Panc1 (cell line): ENCODE results near the gene DCAF8.

Source experiments
- POLR2AphosphoS5 ChIP-seq: IDR thresholded peaks from 2 replicates; pipeline ENCODE4 v1.6.1; 2012; ENCODE audit warnings: mild to moderate bottlenecking, low read depth, low read length, moderate library complexity
- TF ChIP-seq, protein P1 (sequence below): fragments of 450-650 bp; IDR thresholded peaks from 2 replicates; pipeline ENCODE4 v1.5.1; 2017; ENCODE audit warnings: mild to moderate bottlenecking

DNA sequence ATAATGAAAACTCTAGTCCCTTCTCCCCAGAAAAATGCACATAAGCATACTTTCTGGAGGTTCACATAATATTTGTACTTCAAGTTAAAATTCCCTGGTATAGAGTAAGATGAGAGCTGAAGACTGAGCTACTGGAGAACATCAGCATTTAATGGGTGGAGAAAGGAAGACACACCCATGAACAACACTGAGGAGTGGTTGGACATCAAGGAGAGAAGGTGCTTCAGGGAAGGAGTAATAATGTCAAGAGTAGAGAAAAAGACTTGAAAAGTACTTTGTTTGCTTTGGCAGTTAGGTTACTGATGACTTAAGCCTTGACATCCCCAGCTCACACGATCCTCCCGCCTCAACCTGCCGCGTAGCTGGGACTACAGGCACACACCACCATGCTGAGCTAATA, 35.3 kb downstream of the DCAF8 start:
- TF ChIP-seq, protein P1, sequence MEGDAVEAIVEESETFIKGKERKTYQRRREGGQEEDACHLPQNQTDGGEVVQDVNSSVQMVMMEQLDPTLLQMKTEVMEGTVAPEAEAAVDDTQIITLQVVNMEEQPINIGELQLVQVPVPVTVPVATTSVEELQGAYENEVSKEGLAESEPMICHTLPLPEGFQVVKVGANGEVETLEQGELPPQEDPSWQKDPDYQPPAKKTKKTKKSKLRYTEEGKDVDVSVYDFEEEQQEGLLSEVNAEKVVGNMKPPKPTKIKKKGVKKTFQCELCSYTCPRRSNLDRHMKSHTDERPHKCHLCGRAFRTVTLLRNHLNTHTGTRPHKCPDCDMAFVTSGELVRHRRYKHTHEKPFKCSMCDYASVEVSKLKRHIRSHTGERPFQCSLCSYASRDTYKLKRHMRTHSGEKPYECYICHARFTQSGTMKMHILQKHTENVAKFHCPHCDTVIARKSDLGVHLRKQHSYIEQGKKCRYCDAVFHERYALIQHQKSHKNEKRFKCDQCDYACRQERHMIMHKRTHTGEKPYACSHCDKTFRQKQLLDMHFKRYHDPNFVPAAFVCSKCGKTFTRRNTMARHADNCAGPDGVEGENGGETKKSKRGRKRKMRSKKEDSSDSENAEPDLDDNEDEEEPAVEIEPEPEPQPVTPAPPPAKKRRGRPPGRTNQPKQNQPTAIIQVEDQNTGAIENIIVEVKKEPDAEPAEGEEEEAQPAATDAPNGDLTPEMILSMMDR: no peak
- no peak for TF ChIP-seq POLR2AphosphoS5
